ENCODE data around the gene SLC6A2.

SLC6A2 gene

GRCh38 chr16:55647798-55648197 lies 8.0 kb upstream of the SLC6A2 start:
- DNase-seq (ENCODE audit: low read depth): no peak

DNA sequence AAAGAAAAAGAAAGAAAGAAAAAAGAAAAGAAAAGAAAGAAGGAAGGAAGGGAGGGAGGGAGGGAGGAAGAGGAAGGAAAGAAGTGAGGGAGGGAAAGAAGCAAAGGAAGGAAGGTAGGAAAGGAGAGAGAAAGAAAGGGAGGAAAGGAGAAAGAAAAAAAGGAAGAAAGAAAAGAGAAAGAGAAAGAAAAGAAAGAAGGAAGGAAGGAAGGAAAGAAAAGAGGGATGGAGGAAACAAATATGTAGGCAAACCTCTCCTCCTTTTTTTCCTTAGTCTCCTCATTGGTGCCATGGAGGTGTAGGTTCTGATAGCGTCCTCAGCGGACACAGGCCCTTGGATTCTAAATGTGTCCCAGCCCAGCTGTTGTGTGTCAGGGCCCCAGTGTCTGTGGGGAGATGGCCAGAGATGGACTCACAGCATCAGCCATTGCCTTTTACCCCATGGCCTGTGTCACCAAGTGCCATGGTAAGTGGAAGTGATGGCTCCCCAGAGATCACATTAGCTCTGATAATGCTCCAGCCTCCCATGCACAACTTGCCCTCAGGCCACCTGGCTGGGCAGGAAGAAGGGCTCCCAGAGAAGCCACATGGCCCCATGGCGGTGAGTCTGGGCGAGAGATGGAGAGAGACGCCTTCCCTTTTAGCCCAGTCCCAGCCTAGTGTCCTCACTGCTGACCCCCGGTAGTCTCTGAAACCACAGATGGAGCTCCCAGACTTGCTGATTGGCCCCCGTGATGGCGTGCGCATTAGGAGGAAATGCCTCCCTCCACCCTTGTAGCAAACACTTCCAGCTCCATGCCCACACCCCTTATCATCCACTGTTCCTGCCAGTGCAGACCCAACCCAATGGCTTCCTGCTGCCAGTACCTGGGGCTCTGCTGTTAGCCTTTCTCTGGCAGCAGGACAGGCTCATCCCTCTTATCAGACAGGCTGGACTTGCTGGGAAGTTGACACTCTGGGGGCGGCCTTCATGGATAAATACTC lies 3.7 kb upstream of the SLC6A2 start:
- DNase-seq (ENCODE audit: low read depth): no peak

DNA sequence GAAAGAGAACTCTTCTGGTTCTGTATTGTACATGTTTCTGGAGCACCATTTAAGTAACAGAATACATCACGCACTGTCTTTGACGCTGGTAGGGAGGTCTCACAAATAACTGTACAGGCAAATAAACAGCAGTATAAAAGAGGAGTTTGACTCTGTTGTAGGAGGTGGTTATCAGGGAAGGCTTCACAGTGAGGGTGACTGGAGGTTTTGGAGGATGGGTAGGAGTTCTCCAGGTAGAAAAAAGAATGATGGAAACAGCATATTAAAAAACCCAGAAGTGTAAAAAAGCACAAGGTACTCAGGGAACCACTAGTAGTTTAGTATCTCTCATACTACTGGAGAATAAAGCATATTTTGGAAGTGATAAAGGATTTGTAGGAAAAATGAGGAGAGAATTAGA lies 2.7 kb upstream of the SLC6A2 start:
- DNase-seq (ENCODE audit: low read depth): no peak

DNA sequence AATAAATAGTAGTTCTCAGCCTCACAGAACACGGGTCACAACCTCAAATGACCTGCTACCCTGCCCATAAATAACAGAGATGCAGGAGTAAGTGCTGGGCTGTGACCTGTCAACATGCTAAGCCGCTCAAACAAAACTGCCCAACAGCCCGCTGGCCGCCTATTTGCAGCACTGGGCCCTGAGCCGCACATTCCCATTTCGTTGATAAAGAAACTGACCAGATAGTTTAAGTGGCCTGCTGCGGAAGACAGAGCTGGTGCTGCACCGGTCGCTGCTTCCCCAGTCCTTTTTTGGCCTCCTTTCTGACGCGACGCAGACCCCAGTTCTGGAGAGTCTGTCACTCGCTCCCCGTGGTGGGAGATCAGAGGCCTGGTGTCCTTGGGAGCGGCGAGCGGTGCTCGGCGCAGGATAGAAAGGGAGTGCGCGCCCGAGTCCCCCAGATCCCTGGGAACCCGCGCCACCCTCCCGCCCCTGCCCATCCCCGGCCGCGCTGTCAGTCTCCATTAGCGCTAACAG lies 349 bp upstream of the SLC6A2 start:
- DNase-seq (ENCODE audit: low read depth): no peak

GRCh38 chr16:55656691-55657092 lies 904 bp downstream of the SLC6A2 start:
- no peak for DNase-seq (ENCODE audit: low read depth)

GRCh38 chr16:55657616-55658015 lies 1.8 kb downstream of the SLC6A2 start:
- DNase-seq (ENCODE audit: low read depth): no peak

DNA sequence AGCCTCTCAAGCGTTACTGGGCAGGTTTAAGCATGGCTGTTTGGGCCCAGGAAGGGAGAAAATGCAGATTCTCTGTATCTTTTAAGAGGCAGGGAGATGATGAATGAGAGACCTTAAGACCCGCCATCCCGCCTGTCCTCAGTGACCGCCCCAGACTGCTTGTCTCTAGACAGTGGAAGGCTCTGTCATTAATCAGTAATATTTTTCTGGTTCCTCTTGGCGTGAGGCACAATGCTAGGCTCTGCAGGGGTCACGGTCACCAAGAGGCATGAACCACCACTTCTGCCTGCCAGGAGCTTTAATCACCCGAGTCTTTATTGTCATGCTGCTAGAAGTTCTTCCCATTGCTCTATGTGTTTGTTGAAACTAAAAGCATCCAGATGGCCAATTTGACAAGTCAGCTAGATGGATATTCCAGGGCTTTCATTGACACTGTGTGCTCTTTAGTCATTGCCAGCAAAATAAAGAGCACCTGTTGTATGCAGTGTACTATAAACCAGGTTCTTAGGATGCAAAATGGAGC lies 3.2 kb downstream of the SLC6A2 start:
- no peak for DNase-seq (ENCODE audit: low read depth)

GRCh38 chr16:55660026-55660425 lies 4.2 kb downstream of the SLC6A2 start:
- no peak for DNase-seq (ENCODE audit: low read depth)

DNA sequence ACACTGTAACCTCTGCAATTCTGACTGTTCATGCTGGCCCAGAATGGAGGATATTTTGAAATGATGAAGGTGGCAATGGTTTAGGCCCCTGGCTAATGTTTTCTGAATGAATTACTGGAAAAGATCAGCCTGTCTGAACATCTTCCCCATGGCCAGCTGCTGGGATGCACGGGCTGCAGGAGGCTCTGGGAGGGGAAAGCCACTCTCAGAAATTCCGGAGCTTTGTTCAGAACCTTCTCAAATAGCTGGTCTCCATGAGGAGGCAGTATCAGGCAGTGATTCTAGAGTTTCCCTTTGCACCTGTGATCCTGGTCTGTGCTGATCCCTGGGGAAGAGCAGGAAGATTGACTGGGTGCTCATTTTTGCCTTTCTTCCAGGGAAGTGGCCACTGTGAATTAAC lies 5.0 kb downstream of the SLC6A2 start:
- DNase-seq (ENCODE audit: low read depth): no peak

- DNase-seq (ENCODE audit: low read depth): no peak
Observed at GRCh38 chr16:55661941-55662643, 6.3 kb downstream of the SLC6A2 start.

- DNase-seq (ENCODE audit: low read depth): no peak
Observed at GRCh38 chr16:55662644-55663031, 6.8 kb downstream of the SLC6A2 start.

GRCh38 chr16:55663225-55663624 lies 7.4 kb downstream of the SLC6A2 start:
- DNase-seq (ENCODE audit: low read depth): no peak

DNA sequence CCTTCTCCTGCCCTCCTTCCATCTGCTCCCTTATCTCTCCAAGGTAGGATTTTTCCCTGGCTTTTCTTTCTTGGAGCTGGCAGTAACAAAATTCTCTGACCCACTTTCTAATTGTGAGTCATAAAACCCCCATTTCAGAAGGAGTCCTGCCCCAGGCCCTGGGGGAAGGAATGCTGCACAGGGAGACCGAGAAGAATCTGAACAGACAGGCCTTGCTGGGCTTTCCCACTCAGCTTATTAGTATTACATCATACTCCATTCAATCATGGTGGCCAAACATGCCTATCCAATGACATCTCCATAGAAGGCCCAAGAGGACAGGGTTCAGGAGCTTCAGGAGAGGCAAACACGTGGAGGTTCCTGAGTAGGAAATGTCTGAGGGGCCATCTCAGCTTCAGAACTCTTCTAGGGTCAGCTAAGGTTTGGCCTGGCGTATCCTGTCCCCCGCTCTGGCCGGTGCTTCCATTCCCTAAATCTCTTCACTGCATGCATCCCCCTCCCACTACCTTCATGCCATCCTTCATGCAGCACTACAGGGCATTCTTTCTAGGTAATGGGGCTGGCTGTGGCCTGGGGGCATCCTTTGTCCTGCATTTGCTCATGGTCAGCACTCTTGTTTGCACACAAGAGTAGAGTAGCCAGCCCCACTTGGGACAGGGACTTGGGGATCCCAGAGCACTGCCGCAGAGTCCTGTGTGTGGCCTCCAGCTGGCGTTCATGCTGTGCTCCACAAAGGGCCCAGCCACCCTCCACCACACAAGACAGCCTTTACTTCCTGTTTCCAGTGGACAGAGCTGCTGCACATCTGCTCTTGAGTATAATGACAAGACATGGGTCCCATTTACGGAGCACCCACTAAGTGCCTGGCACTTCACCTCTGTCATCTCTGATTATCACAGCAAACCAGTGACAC lies 8.2 kb downstream of the SLC6A2 start:
- no peak for DNase-seq (ENCODE audit: low read depth)

- DNase-seq (ENCODE audit: low read depth): no peak
Observed at GRCh38 chr16:55664786-55665407, 9.1 kb downstream of the SLC6A2 start.

DNA sequence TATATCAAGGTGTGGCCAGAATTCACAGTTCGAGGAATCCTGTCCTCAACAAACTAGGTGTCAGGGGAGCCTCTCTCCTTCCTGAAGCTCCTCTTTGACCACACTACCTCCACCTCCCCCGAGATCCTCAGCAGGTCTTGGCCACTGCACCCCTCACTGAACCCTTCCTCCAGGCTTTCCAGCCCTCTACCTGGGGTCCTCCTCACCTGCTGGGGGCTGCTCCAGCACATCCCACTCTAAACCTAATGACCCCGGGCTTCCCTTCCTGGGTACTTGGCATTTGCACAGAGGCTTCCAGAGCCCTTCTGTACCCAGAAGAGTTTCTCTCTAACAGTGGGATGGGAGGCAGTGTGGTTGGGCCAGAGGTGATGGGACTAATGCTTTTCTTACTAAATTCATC lies 9.7 kb downstream of the SLC6A2 start:
- no peak for DNase-seq (ENCODE audit: low read depth)

DNA sequence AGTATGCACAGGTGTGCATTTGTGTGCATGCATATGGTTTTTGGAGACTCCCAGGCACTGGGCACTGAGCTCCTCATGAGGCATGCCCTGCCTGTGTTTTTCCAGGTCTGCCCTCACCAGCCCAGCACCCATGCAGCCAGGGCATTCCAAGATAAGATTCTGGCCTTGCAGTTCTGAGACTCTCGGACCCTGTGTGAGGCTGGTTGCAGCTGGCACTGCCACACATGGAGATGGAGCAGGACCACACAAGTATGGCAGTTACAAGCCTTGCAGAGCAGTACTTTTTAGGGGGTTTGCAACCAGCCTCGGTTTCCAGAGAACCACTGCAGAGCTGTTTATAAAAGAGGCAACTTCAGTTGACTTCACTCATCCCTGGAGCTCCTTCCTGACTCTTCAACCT lies 10.2 kb downstream of the SLC6A2 start:
- DNase-seq (ENCODE audit: low read depth): no peak

GRCh38 chr16:55667753-55668152 lies 12.0 kb downstream of the SLC6A2 start:
- no peak for DNase-seq (ENCODE audit: low read depth)

GRCh38 chr16:55668340-55669281 lies 12.8 kb downstream of the SLC6A2 start:
- DNase-seq (ENCODE audit: low read depth): no peak

DNA sequence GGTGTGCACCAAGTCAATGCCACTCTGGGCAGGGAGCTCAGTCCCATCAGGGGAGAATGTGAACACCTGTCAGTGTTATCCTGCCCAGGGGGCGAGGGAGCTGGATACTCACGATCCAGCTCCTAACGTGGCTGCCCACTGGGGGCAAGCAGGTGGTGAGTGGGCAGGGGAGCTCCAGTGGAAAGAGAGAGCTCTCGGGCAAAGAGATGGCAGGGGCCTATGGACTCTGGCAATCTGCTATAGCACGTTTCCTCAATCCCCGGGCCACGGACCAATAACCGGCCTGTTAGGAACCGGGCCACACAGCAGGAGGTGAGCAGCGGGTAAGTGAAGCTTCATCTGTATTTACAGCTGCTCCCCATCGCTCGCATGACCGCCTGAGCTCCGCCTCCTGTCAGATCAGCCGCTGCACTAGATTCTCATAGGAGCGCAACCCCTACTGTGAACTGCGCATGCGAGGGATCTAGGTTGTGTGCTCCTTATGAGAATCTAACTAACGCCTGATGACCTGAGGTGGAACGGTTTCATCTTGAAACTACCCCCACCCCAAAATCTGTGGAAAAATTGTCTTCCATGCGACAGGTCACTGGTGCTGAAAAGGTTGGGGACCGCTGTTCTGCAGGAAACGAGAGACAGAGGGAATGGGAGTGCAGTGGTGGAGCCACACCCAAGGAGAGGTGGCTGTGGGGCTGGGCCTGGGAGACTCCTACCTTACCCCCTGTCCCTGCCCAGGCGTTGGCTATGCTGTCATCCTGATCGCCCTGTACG lies 15.6 kb downstream of the SLC6A2 start:
- no peak for DNase-seq (ENCODE audit: low read depth)

DNA sequence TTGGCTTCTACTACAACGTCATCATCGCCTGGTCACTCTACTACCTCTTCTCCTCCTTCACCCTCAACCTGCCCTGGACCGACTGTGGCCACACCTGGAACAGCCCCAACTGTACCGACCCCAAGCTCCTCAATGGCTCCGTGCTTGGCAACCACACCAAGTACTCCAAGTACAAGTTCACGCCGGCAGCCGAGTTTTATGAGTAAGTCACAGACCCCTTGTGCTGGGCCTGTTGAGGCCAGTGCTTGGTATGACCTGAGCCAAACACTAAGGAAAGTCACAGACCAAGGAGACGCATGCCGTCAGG lies 16.1 kb downstream of the SLC6A2 start:
- no peak for DNase-seq (ENCODE audit: low read depth)
